Glutamatergic neuron (in vitro differentiated cells): ENCODE data around the gene SCD5. TPM values are rescaled to one million over a fixed set of nuclear protein-coding genes. Genes with fewer than 3 reads are reported as not detected.
A peak's percentile ranks its signal among the peaks of the same experiment; 100 is the strongest.

Experiments used
- DNase-seq: peaks from one replicate; pipeline ENCODE4 v3.0.0; 2022
- H3K27ac Mint-ChIP-seq: one replicate; pipeline ENCODE4 v1.8.0; 2020; ENCODE audit warnings: mild to moderate bottlenecking, mixed read lengths, inconsistent platforms; ENCODE audit not compliant: unreplicated experiment
- H3K27me3 Mint-ChIP-seq: one replicate; pipeline ENCODE4 v1.8.0; 2020; ENCODE audit warnings: mild to moderate bottlenecking, moderate library complexity, mixed read lengths, inconsistent platforms; ENCODE audit not compliant: unreplicated experiment
- H3K36me3 Mint-ChIP-seq: one replicate; pipeline ENCODE4 v1.8.0; 2020; ENCODE audit warnings: mild to moderate bottlenecking, mixed read lengths, inconsistent platforms; ENCODE audit not compliant: unreplicated experiment
- H3K4me1 Mint-ChIP-seq: one replicate; pipeline ENCODE4 v1.8.0; 2020; ENCODE audit warnings: mild to moderate bottlenecking, low read depth, mixed read lengths, inconsistent platforms; ENCODE audit not compliant: unreplicated experiment
- H3K4me3 Mint-ChIP-seq: one replicate; pipeline ENCODE4 v1.8.0; 2020; ENCODE audit warnings: mild to moderate bottlenecking, mixed read lengths, inconsistent platforms; ENCODE audit not compliant: unreplicated experiment
- H3K9me3 Mint-ChIP-seq: one replicate; pipeline ENCODE4 v1.8.0; 2020; ENCODE audit warnings: mild to moderate bottlenecking, moderate library complexity, mixed read lengths, inconsistent platforms; ENCODE audit not compliant: unreplicated experiment
- total RNA-seq: library from RNA; stranded (reverse); fragmentation: NEBNext Ultra II Directional; extraction: Animal tissue kit (Norgen Biotek cat#: 25700); gene quantifications from one replicate; pipeline ENCODE4 v1.2.1, GENCODE V29; 2021; ENCODE audit not compliant: unreplicated experiment
- TF ChIP-seq, protein P1 (sequence below): fragments of 200-600 bp; sonication (generic); IDR thresholded peaks from one replicate; pipeline ENCODE4 v1.5.0; 2021; ENCODE audit not compliant: partially characterized antibody, unreplicated experiment

Gene SCD5
- total RNA-seq, 1 donor from 2014 or later = 31.9 TPM

DNA sequence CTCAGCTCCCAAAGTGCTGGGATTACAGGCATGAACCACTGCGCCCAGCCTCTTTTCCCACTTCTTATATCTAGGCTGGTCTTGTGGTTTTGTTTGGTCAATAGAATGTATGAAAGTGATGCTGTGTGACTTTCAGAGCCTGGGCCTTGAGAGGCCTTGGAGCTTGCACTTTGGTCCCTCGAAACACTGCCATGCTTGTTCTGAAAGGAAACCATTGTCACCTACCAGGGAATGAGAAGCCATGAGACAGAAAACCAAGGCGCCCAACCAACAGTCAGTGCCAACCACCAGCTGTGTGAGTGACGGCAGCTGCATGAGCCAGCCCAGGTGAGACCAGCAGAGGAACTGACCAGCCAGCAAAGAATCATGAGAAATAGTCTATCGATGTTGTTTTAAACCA is 57.4 kb downstream of the SCD5 start:
- no peaks in the 10 kb centered on the region for H3K27me3 Mint-ChIP-seq
- no peak overlapping the region for H3K4me3 Mint-ChIP-seq
- no peaks in the 10 kb centered on the region for H3K36me3 Mint-ChIP-seq
- peaks cover 1% of the 10 kb centered on the region for H3K9me3 Mint-ChIP-seq
- TF ChIP-seq, protein P1, sequence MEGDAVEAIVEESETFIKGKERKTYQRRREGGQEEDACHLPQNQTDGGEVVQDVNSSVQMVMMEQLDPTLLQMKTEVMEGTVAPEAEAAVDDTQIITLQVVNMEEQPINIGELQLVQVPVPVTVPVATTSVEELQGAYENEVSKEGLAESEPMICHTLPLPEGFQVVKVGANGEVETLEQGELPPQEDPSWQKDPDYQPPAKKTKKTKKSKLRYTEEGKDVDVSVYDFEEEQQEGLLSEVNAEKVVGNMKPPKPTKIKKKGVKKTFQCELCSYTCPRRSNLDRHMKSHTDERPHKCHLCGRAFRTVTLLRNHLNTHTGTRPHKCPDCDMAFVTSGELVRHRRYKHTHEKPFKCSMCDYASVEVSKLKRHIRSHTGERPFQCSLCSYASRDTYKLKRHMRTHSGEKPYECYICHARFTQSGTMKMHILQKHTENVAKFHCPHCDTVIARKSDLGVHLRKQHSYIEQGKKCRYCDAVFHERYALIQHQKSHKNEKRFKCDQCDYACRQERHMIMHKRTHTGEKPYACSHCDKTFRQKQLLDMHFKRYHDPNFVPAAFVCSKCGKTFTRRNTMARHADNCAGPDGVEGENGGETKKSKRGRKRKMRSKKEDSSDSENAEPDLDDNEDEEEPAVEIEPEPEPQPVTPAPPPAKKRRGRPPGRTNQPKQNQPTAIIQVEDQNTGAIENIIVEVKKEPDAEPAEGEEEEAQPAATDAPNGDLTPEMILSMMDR = no peak
- DNase-seq = no peak
- no peaks in the 10 kb centered on the region for H3K4me1 Mint-ChIP-seq
- H3K27ac Mint-ChIP-seq = no peak overlapping the region

DNA sequence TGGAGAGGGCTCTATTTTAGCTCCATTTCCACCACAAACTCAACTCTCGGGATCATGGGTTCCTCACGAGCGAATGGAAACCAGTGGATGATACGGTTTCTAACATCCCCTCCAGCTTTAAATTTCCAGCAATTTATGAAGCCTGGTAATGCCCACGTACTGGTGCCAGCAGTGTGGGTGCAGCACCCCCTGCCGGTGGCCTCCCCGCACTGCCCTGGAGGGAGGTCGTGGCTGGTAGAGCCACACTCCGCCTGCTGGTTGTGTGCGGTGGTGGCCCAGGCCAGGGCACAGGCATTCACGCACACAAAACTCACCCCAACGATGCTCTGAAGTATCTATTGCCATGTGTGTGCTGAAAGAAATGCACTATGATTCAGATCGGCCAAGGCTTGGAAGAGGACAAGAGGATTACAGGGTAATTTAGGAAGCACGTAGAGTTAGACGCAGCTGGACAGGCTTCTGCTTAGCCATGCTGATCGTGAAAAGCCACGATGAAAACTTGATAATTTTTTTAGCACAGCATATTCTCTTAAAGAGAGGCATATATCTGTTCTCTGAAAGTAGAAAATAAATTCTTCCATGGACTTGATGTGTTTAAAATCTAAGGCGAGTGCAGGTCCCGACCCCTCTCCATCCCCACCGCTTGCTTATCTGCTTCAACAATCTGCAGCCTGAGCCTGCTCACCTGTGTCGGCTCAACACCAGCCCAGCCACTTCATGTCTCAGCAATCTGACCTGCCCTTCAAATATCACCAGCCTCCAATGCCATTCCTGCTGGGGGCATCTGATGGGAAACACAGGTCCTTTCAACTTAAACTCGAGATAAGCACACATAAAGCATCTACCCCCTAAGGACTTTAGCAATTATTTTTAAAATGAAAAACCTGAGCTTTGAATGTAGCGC is 59.1 kb downstream of the SCD5 start:
- Mint-ChIP-seq H3K4me3 (no peak overlapping the region), H3K36me3 (no peaks in the 10 kb centered on the region), H3K27ac (no peak overlapping the region), H3K9me3 (peaks cover 1% of the 10 kb centered on the region), H3K4me1 (no peaks in the 10 kb centered on the region), H3K27me3 (no peaks in the 10 kb centered on the region)
- TF ChIP-seq, protein P1 = peak; percentile 98
- peak; percentile 91 for DNase-seq

DNA sequence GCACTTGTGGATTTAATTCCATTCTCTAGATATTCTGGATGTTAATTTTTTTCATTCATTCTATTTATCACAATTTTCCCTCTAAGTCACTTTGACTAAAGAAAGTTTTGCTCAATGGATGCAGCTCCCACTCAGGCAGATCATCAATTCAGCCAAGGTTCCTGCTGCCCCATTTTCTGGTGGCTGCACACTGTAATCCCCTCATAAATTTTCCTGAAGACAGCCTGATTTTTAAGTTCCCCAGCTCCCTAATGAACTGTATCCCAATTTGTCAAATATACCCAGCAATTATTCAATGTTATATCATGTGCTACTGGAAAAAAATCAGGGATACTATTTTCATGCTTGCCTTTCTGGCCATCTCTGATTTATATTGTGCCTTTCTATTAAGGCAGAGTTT is 61.2 kb downstream of the SCD5 start:
- Mint-ChIP-seq H3K4me3 (no peak overlapping the region), H3K27ac (no peak overlapping the region), H3K4me1 (no peaks in the 10 kb centered on the region), H3K27me3 (no peaks in the 10 kb centered on the region), H3K9me3 (peaks cover 1% of the 10 kb centered on the region), H3K36me3 (no peaks in the 10 kb centered on the region)
- no peak for DNase-seq
- TF ChIP-seq, protein P1 = no peak

DNA sequence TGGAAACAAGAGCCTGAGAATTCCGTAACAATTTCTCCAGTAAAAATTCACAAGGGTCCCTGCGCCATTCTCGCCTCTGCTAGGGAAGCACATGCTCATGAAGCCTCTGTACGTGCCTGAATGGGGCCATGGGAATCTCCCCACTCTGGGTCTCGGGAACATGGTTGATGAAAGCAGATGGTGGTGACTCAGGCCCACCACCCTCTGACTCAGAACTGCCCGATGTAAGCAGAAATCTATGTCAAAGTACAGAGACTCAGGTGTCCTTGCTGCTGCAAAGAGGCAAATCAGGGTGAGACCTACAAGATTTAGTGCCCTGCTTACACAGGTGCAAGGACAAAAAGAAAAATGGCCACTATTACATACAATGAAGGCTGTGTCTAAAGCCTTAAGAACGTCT is 65.0 kb downstream of the SCD5 start:
- no peak for DNase-seq
- Mint-ChIP-seq H3K4me3 (no peak overlapping the region), H3K36me3 (no peaks in the 10 kb centered on the region), H3K27me3 (peaks cover 3% of the 10 kb centered on the region), H3K9me3 (peaks cover 3% of the 10 kb centered on the region), H3K4me1 (no peaks in the 10 kb centered on the region), H3K27ac (no peak overlapping the region)
- TF ChIP-seq, protein P1 = no peak

DNA sequence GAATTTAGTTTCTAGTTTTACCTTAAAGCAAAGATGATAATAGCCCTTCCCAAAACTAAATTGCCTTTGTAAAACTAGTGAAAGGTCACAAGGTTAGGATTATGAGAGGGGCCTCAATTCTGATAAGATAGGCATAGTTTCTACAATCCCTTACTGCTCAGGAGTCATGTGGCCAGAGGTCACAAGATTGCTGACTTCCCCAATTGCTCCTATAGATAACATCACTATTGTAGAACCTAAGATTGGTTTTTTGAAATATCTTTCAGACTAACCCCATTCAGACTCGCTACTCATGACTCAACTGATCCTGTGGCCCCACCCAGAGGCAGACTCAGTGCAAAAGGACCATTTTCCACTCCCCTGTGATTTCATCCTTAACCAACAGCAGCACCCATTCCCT is 70.3 kb downstream of the SCD5 start:
- Mint-ChIP-seq H3K27me3 (peaks cover 3% of the 10 kb centered on the region), H3K4me3 (no peak overlapping the region), H3K4me1 (no peaks in the 10 kb centered on the region), H3K27ac (no peak overlapping the region), H3K9me3 (peaks cover 5% of the 10 kb centered on the region), H3K36me3 (no peaks in the 10 kb centered on the region)
- TF ChIP-seq, protein P1 = no peak
- DNase-seq = no peak
